Right lobe of liver (tissue), 4 donors: ENCODE measurements around the gene MDN1.

Source experiments
- CTCF ChIP-seq, 4 donors: fragments of 200-600 bp in 3 of 4; fragments of 450-650 bp in 1 of 4; IDR thresholded peaks; one replicate each; pipeline versions ENCODE4 v1.5.1 to v1.8.0; 2016 to 2022; ENCODE audit warnings: antibody characterized with exemption in 4 of 4, mild to moderate bottlenecking in 2 of 4
- POLR2A ChIP-seq: fragments of 450-650 bp; IDR thresholded peaks from one replicate; pipeline ENCODE4 v1.6.1; 2017; ENCODE audit warnings: antibody characterized with exemption, mild to moderate bottlenecking
- donor health status: DM: no; HTN: no; CAD: no.
- donor health status: DM: no; HTN: no; CAD: no.
- donor health status: DM: no; HTN: yes; CAD: no.

DNA sequence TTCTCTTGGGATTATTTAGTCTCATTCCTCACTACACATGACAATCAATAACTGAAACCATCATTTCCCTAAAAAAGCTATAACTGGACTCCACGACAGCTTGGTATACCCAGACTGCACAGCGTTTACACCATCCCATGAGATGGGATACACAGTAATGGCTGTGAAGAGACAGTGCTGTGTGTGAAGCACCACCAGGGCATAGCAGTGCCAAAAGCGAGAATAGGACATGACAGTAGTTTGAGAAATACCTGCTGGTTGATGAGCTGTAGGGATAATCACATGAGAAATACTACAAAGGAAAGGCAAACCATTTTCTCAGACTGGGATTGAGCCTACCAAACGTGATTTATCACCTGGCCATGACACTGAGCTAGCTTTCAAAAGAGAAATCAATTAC, 158.6 kb downstream of the MDN1 start:
- TF ChIP-seq CTCF (IDR thresholded peaks at IDR 0.05) (no peak), POLR2A (no peak)
